Kidney epithelial cell (primary cell): ENCODE results near the gene DDAH2. TPM values are rescaled to one million over a fixed set of nuclear protein-coding genes. Genes with fewer than 3 reads are reported as not detected.

Experiments
- DNase-seq: peaks from one replicate; pipeline ENCODE4 v3.0.0-alpha.2; 2010; ENCODE audit warnings: low read depth
- H3K27me3 ChIP-seq: 2 replicates; pipeline ENCODE4 v1.6.0; 2011; ENCODE audit warnings: low read length; ENCODE audit not compliant: control insufficient read depth, insufficient read depth
- H3K36me3 ChIP-seq: 2 replicates; pipeline ENCODE4 v1.5.1; 2011; ENCODE audit warnings: low read length; ENCODE audit not compliant: control insufficient read depth, insufficient read depth
- H3K4me3 ChIP-seq: 2 replicates; pipeline ENCODE4 v1.5.1; 2011; ENCODE audit warnings: low read depth, mild to moderate bottlenecking, control low read depth, low read length
- CTCF ChIP-seq: IDR thresholded peaks from 2 replicates; pipeline ENCODE4 v1.5.1; 2011; ENCODE audit warnings: mild to moderate bottlenecking, moderate library complexity, low read length, control low read depth, inconsistent platforms; ENCODE audit not compliant: insufficient read depth, poor library complexity, severe bottlenecking
- total RNA-seq: library from RNA; depleted of rRNA; stranded (reverse); fragments of >200 nt; gene quantifications from 2 replicates; pipeline ENCODE4 v1.2.3, GENCODE V29; 2015

The DDAH2 gene
- total RNA-seq, result 91.5 and 106 TPM in 2 replicates

GRCh38 chr6:31728767-31729514, at the start of gene DDAH2:
Gene DDAH2 (minus strand): TSS chr6:31729299. CDS start chr6:31729161, 138 bp downstream.
- peak within 1 kb of the TSS; percentile 89 for H3K4me3 ChIP-seq
- DNase-seq, result no peak
- peaks cover 1% of the 10 kb centered on the region for H3K36me3 ChIP-seq

GRCh38 chr6:31778193-31778592, 49.1 kb upstream of the DDAH2 start:
- H3K4me3 ChIP-seq, result no peak overlapping the region
- H3K36me3 ChIP-seq, result peaks cover 9% of the 10 kb centered on the region
- TF ChIP-seq CTCF, result no peak
- no peak for DNase-seq
- no peaks in the 10 kb centered on the region for H3K27me3 ChIP-seq

More at GRCh38 chr6:31728767-31729514, at the start of gene DDAH2:
- no peak for TF ChIP-seq CTCF
- H3K27me3 ChIP-seq, result no peaks in the 10 kb centered on the region

GRCh38 chr6:31777667-31778050, 48.6 kb upstream of the DDAH2 start:
- TF ChIP-seq CTCF, result no peak
- Histone ChIP-seq H3K36me3 (peaks cover 9% of the 10 kb centered on the region), H3K27me3 (no peaks in the 10 kb centered on the region), H3K4me3 (no peak overlapping the region)
- DNase-seq, result no peak

GRCh38 chr6:31776989-31777666, 48.0 kb upstream of the DDAH2 start, which contains the start of gene VWA7:
Gene VWA7 (minus strand): TSS chr6:31777328. CDS start chr6:31776779, 549 bp downstream.
- peak within 1 kb of the TSS; percentile 8 for H3K4me3 ChIP-seq
- TF ChIP-seq CTCF, result no peak
- H3K36me3 ChIP-seq, result peaks cover 6% of the 10 kb centered on the region
- H3K27me3 ChIP-seq, result no peaks in the 10 kb centered on the region
- peak; percentile 82 for DNase-seq

- no peaks in the 10 kb centered on the region for H3K27me3 ChIP-seq
- H3K36me3 ChIP-seq, result peaks cover 2% of the 10 kb centered on the region
- TF ChIP-seq CTCF, result no peak
- H3K4me3 ChIP-seq, result peak overlapping the region; percentile 8
- DNase-seq, result no peak
Measured at GRCh38 chr6:31776485-31776988, 47.4 kb upstream of the DDAH2 start.
